Measurements from ENCODE around the gene F13A1.

Gene F13A1

GRCh38 chr6:6164367-6164766 is 156.1 kb downstream of the F13A1 start:
- Histone ChIP-seq H3K27me3 (no peaks in the 10 kb centered on the region), H3K4me1 (no peaks in the 10 kb centered on the region), H3K9me3 (no peaks in the 10 kb centered on the region), H3K4me3 (no peak overlapping the region), H3K36me3 (no peaks in the 10 kb centered on the region), H3K27ac (no peak overlapping the region)
- intact Hi-C loops (cut with DNase I; ENCODE audit: low total_unique reads), result no loop called here
- no peak for TF ChIP-seq CTCF (IDR thresholded peaks at IDR 0.05)
- DNase-seq, result no peak

GRCh38 chr6:6154335-6154734 is 166.1 kb downstream of the F13A1 start:
- no peak for TF ChIP-seq CTCF (IDR thresholded peaks at IDR 0.05)
- no peak for DNase-seq
- Histone ChIP-seq H3K36me3 (no peaks in the 10 kb centered on the region), H3K27ac (no peak overlapping the region), H3K4me3 (no peak overlapping the region), H3K27me3 (peaks cover 0 to 3% of the 10 kb centered on the region in 2 donors), H3K4me1 (no peaks in the 10 kb centered on the region), H3K9me3 (no peaks in the 10 kb centered on the region)
- intact Hi-C loops (cut with DNase I; ENCODE audit: low total_unique reads), result no loop called here

GRCh38 chr6:6152060-6152459 is 168.4 kb downstream of the F13A1 start:
- Histone ChIP-seq H3K36me3 (no peaks in the 10 kb centered on the region), H3K27ac (no peak overlapping the region), H3K4me3 (no peak overlapping the region), H3K27me3 (peaks cover 0 to 3% of the 10 kb centered on the region in 2 donors), H3K9me3 (no peaks in the 10 kb centered on the region), H3K4me1 (no peaks in the 10 kb centered on the region)
- no peak for TF ChIP-seq CTCF (IDR thresholded peaks at IDR 0.05)
- intact Hi-C loops (cut with DNase I; ENCODE audit: low total_unique reads), result no loop called here
- DNase-seq, result no peak

- Histone ChIP-seq H3K27me3 (peaks cover 0 to 3% of the 10 kb centered on the region in 2 donors), H3K4me3 (no peak overlapping the region), H3K27ac (no peak overlapping the region), H3K4me1 (no peaks in the 10 kb centered on the region), H3K9me3 (no peaks in the 10 kb centered on the region), H3K36me3 (no peaks in the 10 kb centered on the region)
- TF ChIP-seq CTCF (IDR thresholded peaks at IDR 0.05), result no peak
- intact Hi-C loops (cut with DNase I; ENCODE audit: low total_unique reads), result no loop called here
- no peak for DNase-seq
Observed at GRCh38 chr6:6148192-6148815, 172.2 kb downstream of the F13A1 start.

GRCh38 chr6:6131492-6132109 is 188.9 kb downstream of the F13A1 start:
- Histone ChIP-seq H3K4me1 (no peaks in the 10 kb centered on the region), H3K36me3 (no peaks in the 10 kb centered on the region), H3K27ac (no peak overlapping the region), H3K4me3 (no peak overlapping the region), H3K9me3 (no peaks in the 10 kb centered on the region), H3K27me3 (no peaks in the 10 kb centered on the region)
- intact Hi-C loops (cut with DNase I; ENCODE audit: low total_unique reads), result no loop called here
- DNase-seq, result no peak
- TF ChIP-seq CTCF (IDR thresholded peaks at IDR 0.05), result peak in 1 of 2 experiments; percentile 5

Measured in tibial artery (tissue), 4 donors.